ENCODE measurements around the gene DPF3. TPM values are rescaled to one million over a fixed set of nuclear protein-coding genes. Genes with fewer than 3 reads are reported as not detected.

The DPF3 gene
- total RNA-seq, 3 donors from 2014 or later = 0.32 to 2.8 (median 1.3) TPM

DNA sequence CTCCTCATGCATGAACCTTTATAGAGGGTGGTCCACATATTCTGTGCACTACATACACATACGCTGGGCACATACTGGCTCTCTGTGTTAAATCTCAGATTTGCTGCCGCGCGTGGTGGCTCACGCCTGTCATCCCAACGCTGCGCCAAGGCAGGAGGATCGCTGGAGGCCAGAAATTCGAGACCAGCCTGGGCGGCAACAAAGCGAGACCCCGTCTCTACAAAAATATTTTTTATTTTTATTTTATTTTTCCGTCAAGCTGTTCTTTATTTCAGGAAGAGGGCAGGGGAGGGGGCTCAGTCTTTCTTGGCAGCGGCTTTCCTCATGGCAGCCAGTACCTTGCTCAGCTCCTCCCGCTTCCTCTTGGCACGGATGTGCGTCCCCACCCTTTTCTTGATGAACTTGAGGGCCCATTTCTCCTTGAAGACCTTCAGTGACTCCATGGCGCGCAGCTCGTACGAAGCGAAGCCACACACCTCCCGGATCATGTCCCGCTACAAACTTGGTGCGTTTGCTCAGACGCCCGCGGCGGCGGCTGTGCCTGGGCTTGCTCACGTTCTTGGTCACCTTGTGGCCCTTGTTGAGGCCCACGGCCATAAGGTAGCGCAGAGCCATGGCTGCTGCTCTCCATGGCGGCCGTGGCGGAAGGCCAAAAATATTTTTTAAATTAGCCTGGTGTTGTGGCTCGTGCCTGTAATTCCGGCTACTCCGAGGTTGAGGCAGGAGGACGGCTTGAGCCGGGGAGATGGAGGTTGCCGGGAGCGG is 35.6 kb upstream of the DPF3 start:
- H3K27ac ChIP-seq = no peak overlapping the region
- H3K9me3 ChIP-seq = no peaks in the 10 kb centered on the region
- no peaks in the 10 kb centered on the region for H3K27me3 ChIP-seq
- H3K36me3 ChIP-seq = no peaks in the 10 kb centered on the region
- no peak for TF ChIP-seq POLR2AphosphoS5 (IDR thresholded peaks at IDR 0.05)
- TF ChIP-seq, protein P1, sequence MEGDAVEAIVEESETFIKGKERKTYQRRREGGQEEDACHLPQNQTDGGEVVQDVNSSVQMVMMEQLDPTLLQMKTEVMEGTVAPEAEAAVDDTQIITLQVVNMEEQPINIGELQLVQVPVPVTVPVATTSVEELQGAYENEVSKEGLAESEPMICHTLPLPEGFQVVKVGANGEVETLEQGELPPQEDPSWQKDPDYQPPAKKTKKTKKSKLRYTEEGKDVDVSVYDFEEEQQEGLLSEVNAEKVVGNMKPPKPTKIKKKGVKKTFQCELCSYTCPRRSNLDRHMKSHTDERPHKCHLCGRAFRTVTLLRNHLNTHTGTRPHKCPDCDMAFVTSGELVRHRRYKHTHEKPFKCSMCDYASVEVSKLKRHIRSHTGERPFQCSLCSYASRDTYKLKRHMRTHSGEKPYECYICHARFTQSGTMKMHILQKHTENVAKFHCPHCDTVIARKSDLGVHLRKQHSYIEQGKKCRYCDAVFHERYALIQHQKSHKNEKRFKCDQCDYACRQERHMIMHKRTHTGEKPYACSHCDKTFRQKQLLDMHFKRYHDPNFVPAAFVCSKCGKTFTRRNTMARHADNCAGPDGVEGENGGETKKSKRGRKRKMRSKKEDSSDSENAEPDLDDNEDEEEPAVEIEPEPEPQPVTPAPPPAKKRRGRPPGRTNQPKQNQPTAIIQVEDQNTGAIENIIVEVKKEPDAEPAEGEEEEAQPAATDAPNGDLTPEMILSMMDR (IDR thresholded peaks at IDR 0.05) = no peak
- TF ChIP-seq POLR2A (IDR thresholded peaks at IDR 0.05) = no peak
- no peak for DNase-seq (ENCODE audit: low spot score in 2 of 2)
- H3K4me1 ChIP-seq = no peaks in the 10 kb centered on the region
- H3K4me3 ChIP-seq = no peak overlapping the region
- intact Hi-C loops (cut with DNase I; ENCODE audit: low total_unique reads) = no loop called here

GRCh38 chr14:72928872-72929271 is 35.0 kb upstream of the DPF3 start:
- H3K4me1 ChIP-seq = no peaks in the 10 kb centered on the region
- no peaks in the 10 kb centered on the region for H3K27me3 ChIP-seq
- H3K4me3 ChIP-seq = no peak overlapping the region
- no peaks in the 10 kb centered on the region for H3K36me3 ChIP-seq
- TF ChIP-seq POLR2AphosphoS5 (IDR thresholded peaks at IDR 0.05) (no peak), POLR2A (IDR thresholded peaks at IDR 0.05) (no peak)
- TF ChIP-seq, protein P1 (IDR thresholded peaks at IDR 0.05) = no peak
- intact Hi-C loops (cut with DNase I; ENCODE audit: low total_unique reads) = no loop called here
- H3K27ac ChIP-seq = no peak overlapping the region
- H3K9me3 ChIP-seq = no peaks in the 10 kb centered on the region
- no peak for DNase-seq (ENCODE audit: low spot score in 2 of 2)

DNA sequence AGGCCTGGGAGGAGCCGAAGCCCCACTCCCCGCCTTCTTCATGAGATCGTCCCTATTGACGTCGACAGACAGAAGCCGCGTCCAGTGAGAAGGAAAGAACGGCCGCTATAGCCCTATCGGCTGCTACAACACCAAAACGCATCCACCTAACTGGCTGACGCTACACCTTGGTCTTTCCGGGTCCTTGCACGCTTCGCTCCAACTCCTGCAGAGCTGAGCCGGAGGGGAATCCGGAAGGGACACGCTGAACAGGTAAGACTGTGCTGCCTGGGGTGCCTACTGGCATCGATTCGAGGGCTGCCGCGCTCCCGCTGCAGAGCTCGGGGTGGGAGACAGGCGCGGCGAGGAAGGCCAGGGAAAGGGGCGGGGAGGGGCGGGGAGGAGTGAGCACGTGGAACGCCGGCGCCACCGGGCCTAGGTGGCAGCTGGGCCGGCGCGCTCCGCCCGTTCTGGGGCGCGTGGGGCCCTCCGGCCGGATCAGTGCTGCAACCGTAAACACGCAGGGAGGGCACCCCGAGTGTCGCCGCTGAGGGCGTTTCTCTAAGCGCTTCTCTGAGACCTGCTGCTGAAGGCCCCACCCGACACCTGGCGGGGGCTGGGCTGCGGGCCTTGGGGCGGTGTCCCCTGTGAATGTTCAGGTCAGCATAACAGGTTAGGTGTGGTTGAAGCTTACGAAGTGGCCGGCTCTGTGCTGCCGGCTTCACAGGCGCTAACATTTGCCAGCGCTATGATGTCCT is 32.6 kb upstream of the DPF3 start, which contains the start of gene DCAF4:
DCAF4 (plus strand) TSS at position 173 of the 737 bp plus-strand sequence. CDS start 11,515 bp downstream, outside the sequence.
- Histone ChIP-seq H3K27me3 (no peaks in the 10 kb centered on the region), H3K36me3 (no peaks in the 10 kb centered on the region), H3K9me3 (no peaks in the 10 kb centered on the region), H3K4me3 (peak within 1 kb of the TSS; percentile 71 to 82 (median 82)), H3K27ac (peak within 1 kb of the TSS; percentile 65 to 69), H3K4me1 (no peaks in the 10 kb centered on the region)
- intact Hi-C loops (cut with DNase I; ENCODE audit: low total_unique reads) = no loop called here
- peak; percentile 93 to 96 for DNase-seq (ENCODE audit: low spot score in 2 of 2)
- TF ChIP-seq POLR2AphosphoS5 (IDR thresholded peaks at IDR 0.05) (peak in 2 of 3 donors; percentile 38 to 52), POLR2A (IDR thresholded peaks at IDR 0.05) (no peak)

GRCh38 chr14:72925815-72926291 is 32.0 kb upstream of the DPF3 start:
- peak overlapping the region; percentile 19 to 69 for H3K27ac ChIP-seq
- TF ChIP-seq POLR2AphosphoS5 (IDR thresholded peaks at IDR 0.05) (no peak), POLR2A (IDR thresholded peaks at IDR 0.05) (no peak)
- TF ChIP-seq, protein P1 (IDR thresholded peaks at IDR 0.05) = no peak
- DNase-seq (ENCODE audit: low spot score in 2 of 2) = no peak
- H3K4me1 ChIP-seq = no peaks in the 10 kb centered on the region
- peak overlapping the region; percentile 71 to 82 (median 82) for H3K4me3 ChIP-seq
- H3K36me3 ChIP-seq = no peaks in the 10 kb centered on the region
- H3K27me3 ChIP-seq = no peaks in the 10 kb centered on the region
- intact Hi-C loops (cut with DNase I; ENCODE audit: low total_unique reads) = no loop called here
- H3K9me3 ChIP-seq = no peaks in the 10 kb centered on the region

DNA sequence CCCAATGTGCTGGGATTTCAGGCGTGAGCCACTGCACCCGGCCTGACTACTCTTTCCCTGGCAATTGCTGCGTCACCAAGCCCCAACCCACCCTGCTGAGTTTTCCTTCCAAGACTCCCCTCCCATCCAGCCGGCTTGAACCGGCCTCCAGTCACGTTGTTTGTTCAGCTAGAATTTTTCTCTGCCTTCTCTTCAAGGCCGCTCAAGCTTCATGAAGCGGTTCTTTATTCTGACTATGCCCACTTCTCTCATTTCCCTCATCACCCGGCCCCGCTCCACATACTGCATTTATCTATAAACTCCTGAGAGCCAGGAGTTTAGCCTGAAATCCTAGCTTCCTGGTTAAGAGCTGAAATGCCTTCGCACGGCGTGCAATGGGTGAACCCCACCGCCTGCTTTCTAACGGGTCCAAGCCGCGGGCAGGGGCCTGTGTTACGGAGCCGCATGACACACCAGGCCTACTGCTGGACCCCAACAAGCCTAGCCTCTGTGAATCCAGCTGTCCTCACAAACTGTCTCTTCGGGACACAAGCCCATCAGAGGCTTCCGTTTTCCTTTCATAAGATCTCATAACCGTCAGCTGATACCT is 31.4 kb upstream of the DPF3 start:
- H3K4me1 ChIP-seq = no peaks in the 10 kb centered on the region
- intact Hi-C loops (cut with DNase I; ENCODE audit: low total_unique reads) = no loop called here
- H3K9me3 ChIP-seq = no peaks in the 10 kb centered on the region
- TF ChIP-seq POLR2A (IDR thresholded peaks at IDR 0.05) (no peak), POLR2AphosphoS5 (IDR thresholded peaks at IDR 0.05) (no peak)
- TF ChIP-seq, protein P1 (IDR thresholded peaks at IDR 0.05) = no peak
- peak overlapping the region in 2 of 3 donors; percentile 82 for H3K4me3 ChIP-seq
- no peak for DNase-seq (ENCODE audit: low spot score in 2 of 2)
- H3K27ac ChIP-seq = peak overlapping the region in 1 of 2 donors; percentile 69
- no peaks in the 10 kb centered on the region for H3K27me3 ChIP-seq
- H3K36me3 ChIP-seq = no peaks in the 10 kb centered on the region
